ENCODE measurements around the gene EIF4E.

DNA sequence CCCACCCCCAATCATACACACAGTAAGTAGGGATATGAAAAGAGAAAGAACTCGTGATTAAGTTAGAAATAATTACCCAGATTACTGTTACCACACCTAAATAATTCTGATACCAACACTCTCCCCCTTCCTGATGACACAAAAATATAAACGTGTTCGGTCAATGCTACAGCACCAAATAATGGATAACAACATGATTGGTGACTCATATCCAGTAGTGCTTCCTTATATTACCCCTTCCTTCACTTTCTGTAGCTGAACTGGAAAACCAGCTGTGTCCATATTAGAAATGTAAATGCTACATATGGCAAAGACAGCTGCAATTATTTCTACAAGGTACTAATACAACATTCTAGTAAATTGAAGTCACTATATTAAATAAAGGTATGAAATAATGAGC is 20.8 kb downstream of the EIF4E start:
- TF ChIP-seq, protein P1, sequence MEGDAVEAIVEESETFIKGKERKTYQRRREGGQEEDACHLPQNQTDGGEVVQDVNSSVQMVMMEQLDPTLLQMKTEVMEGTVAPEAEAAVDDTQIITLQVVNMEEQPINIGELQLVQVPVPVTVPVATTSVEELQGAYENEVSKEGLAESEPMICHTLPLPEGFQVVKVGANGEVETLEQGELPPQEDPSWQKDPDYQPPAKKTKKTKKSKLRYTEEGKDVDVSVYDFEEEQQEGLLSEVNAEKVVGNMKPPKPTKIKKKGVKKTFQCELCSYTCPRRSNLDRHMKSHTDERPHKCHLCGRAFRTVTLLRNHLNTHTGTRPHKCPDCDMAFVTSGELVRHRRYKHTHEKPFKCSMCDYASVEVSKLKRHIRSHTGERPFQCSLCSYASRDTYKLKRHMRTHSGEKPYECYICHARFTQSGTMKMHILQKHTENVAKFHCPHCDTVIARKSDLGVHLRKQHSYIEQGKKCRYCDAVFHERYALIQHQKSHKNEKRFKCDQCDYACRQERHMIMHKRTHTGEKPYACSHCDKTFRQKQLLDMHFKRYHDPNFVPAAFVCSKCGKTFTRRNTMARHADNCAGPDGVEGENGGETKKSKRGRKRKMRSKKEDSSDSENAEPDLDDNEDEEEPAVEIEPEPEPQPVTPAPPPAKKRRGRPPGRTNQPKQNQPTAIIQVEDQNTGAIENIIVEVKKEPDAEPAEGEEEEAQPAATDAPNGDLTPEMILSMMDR (IDR thresholded peaks at IDR 0.05; ENCODE audit: low read depth, low read length): no peak
- TF ChIP-seq POLR2A (IDR thresholded peaks at IDR 0.05; ENCODE audit: extremely low read depth, insufficient read length): no peak
- TF ChIP-seq, protein P2, sequence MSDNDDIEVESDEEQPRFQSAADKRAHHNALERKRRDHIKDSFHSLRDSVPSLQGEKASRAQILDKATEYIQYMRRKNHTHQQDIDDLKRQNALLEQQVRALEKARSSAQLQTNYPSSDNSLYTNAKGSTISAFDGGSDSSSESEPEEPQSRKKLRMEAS (IDR thresholded peaks at IDR 0.05; ENCODE audit: low read depth, low read length): no peak
